OCI-LY7 (cell line): Measurements from ENCODE around the gene SIGLEC10. TPM values are rescaled to one million over a fixed set of nuclear protein-coding genes. Genes with fewer than 3 reads are reported as not detected.

ENCODE experiments used
- BruUV-seq: library from RNA; stranded (reverse); fragments of 400-500 nt; replicated peaks from 2 replicates; lab custom pipeline; 2021; lab: Mats Ljungman, UMichigan
- CTCF ChIA-PET: fragments of 300-600 bp; sonication (Branson Sonifier 250); formaldehyde crosslinking; loops from one replicate; lab custom pipeline; 2022; ENCODE audit warnings: antibody characterized with exemption; ENCODE audit not compliant: unreplicated experiment; lab: Charles Lee
- POLR2A ChIA-PET: fragments of 300-600 bp; sonication (Branson Sonifier 250); formaldehyde crosslinking; loops from one replicate; lab custom pipeline; 2022; ENCODE audit warnings: antibody characterized with exemption; lab: Charles Lee
- DNase-seq: peaks from one replicate; pipeline ENCODE4 v3.0.0-alpha.2; 2015; ENCODE audit warnings: low spot score
- H2AFZ ChIP-seq: fragments of 200-600 bp; sonication (generic), shearing (Covaris generic); 2 replicates; pipeline ENCODE4 v1.6.1; 2014; ENCODE audit warnings: mild to moderate bottlenecking, antibody characterized with exemption, low read length, moderate library complexity
- H3K27ac ChIP-seq: fragments of 200-600 bp; sonication (generic); 2 replicates; pipeline ENCODE4 v1.5.1; 2014; ENCODE audit warnings: mixed run types, low read depth, mild to moderate bottlenecking, moderate library complexity, low read length, inconsistent platforms; ENCODE audit not compliant: poor library complexity, severe bottlenecking
- H3K36me3 ChIP-seq: fragments of 200-600 bp; sonication (generic); 2 replicates; pipeline ENCODE4 v1.6.1; 2014; ENCODE audit warnings: mild to moderate bottlenecking, antibody characterized with exemption, low read length, moderate library complexity, mixed read lengths; ENCODE audit not compliant: insufficient read depth
- H3K4me1 ChIP-seq: fragments of 200-600 bp; sonication (generic); 2 replicates; pipeline ENCODE4 v1.5.1; 2014; ENCODE audit warnings: mild to moderate bottlenecking, low read length; ENCODE audit not compliant: insufficient read depth, poor library complexity, severe bottlenecking
- H3K4me2 ChIP-seq: fragments of 200-600 bp; sonication (generic); 2 replicates; pipeline ENCODE4 v1.6.1; 2014; ENCODE audit warnings: mild to moderate bottlenecking, low read length
- H3K4me3 ChIP-seq: fragments of 200-600 bp; sonication (generic); 2 replicates; pipeline ENCODE4 v1.5.1; 2014; ENCODE audit warnings: mild to moderate bottlenecking, low read depth, low read length; ENCODE audit not compliant: poor library complexity, severe bottlenecking
- H3K79me2 ChIP-seq: fragments of 200-600 bp; sonication (generic); 2 replicates; pipeline ENCODE4 v1.6.1; 2016; ENCODE audit warnings: low read depth, mild to moderate bottlenecking, low read length, moderate library complexity, mixed read lengths; ENCODE audit not compliant: insufficient read depth
- H3K9me2 ChIP-seq: fragments of 200-600 bp; sonication (generic); 2 replicates; pipeline ENCODE4 v1.6.1; 2016; ENCODE audit warnings: mild to moderate bottlenecking, low read length, mixed read lengths; ENCODE audit not compliant: insufficient read depth
- H3K9me3 ChIP-seq: fragments of 200-600 bp; sonication (generic); 2 replicates; pipeline ENCODE4 v1.6.1; 2014; ENCODE audit warnings: mild to moderate bottlenecking, mixed run types, low read length, mixed read lengths
- H4K20me1 ChIP-seq: fragments of 200-600 bp; sonication (generic); 2 replicates; pipeline ENCODE4 v1.6.1; 2014; ENCODE audit warnings: mild to moderate bottlenecking, antibody characterized with exemption, low read length, moderate library complexity, mixed read lengths; ENCODE audit not compliant: insufficient read depth
- EZH2phosphoT487 ChIP-seq: fragments of 200-600 bp; sonication (generic); IDR thresholded peaks from 2 replicates; pipeline ENCODE4 v1.6.1; 2018; ENCODE audit warnings: low read depth, borderline replicate concordance, mild to moderate bottlenecking, mixed run types, antibody characterized with exemption, low read length, moderate library complexity, mixed read lengths
- intact Hi-C: fragments of 100-400 bp; cut with micrococcal nuclease; formaldehyde crosslinking; loops from one replicate; pipeline ENCODE4 v1.10.0; 2022; ENCODE audit not compliant: unreplicated experiment
- small RNA-seq: library from RNA; depleted of rRNA; stranded (forward); fragments of <200 nt; gene quantifications from one replicate; pipeline ENCODE3, GENCODE V24; 2014
- total RNA-seq, 2 experiments: library from RNA; depleted of rRNA in 1 of 2; stranded (reverse); fragments of >200 nt in 1 of 2; shearing (Covaris generic) in 1 of 2; gene quantifications; 2 replicates each; pipeline ENCODE4 v1.2.3, GENCODE V29; 2014 to 2022
- TF ChIP-seq, protein P1 (sequence below): fragments of 200-600 bp; sonication (generic); conservative IDR thresholded peaks from 2 replicates; pipeline ENCODE4 v1.5.1; 2014; ENCODE audit warnings: mild to moderate bottlenecking, antibody characterized with exemption, low read length, moderate library complexity, mixed read lengths

Gene SIGLEC10
- total RNA-seq, 2 experiments from 2014 or later = 25.2 to 26.6 TPM

DNA sequence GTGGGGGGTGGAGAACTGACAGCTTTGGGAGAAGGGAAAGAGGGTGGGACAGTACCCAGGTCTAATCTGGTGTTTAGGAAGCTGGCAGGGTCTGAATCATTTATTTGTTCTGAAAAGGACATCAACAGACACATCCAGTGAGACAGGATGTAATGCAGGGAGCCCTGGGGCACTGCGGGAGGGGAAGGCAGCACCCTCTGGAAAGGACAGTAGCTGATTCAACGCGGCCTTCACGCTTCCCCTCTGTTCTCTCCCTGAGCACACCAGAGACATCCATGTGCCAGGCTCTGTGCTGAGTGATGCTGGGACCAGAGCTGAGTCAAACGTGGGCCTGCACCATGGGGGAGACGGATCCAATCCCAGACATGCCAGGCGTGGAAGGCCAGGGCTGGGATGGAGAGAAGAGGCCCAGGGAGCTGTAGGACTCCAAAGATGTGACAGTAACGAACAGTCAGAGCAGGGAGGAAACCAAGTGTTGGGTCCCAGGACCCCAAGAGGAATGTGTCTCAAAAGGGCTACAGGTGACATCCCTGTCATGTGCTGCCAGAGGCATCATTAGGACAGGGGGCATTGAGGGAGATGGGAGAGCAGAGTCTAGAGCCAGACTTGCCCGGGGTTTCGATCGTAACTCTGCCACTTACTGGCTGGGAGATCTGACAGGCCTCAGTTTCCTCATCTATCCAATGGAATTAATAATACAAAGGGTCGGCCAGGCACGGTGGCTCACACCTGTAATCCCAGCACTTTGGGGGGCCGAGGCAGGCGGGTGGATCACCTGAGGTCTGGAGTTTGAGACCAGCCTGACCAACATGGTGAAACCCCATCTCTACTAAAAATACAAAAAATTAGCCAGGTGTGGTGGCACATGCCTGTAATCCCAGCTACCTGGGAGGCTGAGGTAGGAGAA, 53.0 kb downstream of the SIGLEC10 start:
- CTCF ChIA-PET = no interaction called here
- Histone ChIP-seq H3K27ac (no peak overlapping the region), H2AFZ (no peak overlapping the region), H4K20me1 (no peaks in the 10 kb centered on the region), H3K79me2 (peaks cover 10% of the 10 kb centered on the region; the same call in 1 of the 2 replicates), H3K36me3 (no peaks in the 10 kb centered on the region), H3K4me3 (no peak overlapping the region), H3K9me2 (no peaks in the 10 kb centered on the region), H3K4me1 (peaks cover 34% of the 10 kb centered on the region), H3K4me2 (peak overlapping the region; percentile 11; the same call in 1 of the 2 replicates), H3K9me3 (no peaks in the 10 kb centered on the region)
- POLR2A ChIA-PET = no interaction called here
- intact Hi-C loops = no loop called here
- no peak for DNase-seq
- TF ChIP-seq, protein P1, sequence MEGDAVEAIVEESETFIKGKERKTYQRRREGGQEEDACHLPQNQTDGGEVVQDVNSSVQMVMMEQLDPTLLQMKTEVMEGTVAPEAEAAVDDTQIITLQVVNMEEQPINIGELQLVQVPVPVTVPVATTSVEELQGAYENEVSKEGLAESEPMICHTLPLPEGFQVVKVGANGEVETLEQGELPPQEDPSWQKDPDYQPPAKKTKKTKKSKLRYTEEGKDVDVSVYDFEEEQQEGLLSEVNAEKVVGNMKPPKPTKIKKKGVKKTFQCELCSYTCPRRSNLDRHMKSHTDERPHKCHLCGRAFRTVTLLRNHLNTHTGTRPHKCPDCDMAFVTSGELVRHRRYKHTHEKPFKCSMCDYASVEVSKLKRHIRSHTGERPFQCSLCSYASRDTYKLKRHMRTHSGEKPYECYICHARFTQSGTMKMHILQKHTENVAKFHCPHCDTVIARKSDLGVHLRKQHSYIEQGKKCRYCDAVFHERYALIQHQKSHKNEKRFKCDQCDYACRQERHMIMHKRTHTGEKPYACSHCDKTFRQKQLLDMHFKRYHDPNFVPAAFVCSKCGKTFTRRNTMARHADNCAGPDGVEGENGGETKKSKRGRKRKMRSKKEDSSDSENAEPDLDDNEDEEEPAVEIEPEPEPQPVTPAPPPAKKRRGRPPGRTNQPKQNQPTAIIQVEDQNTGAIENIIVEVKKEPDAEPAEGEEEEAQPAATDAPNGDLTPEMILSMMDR = no peak
- TF ChIP-seq EZH2phosphoT487 = no peak
- BruUV-seq = no TSS peak

DNA sequence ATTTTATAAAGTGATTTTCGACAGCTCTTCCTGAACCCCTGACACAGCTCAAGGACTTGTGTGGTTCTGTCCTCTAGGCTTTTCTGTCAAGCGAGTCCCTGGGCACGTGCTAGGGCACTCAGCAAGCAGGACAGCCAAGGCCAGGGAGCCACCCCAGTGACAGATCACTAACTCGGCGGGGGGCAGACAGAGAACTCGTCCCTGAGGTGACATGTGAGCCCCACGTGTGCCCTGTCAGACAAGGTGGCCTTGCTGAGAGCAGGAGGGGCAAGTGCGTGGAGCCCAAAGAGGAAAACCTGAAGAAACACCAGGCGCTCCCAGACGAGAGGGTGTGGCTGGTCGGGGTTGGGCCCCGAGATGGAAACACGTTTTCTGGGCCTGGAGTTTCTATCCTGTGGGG, 56.2 kb downstream of the SIGLEC10 start:
- no peak for DNase-seq
- ChIA-PET POLR2A (no interaction called here), CTCF (interaction anchor here (0.5 to 1.0 kb wide), 2 partner anchors 22 to 829 kb away, joined by 3 read pairs; partner anchors contain the start of gene PPP2R1A)
- Histone ChIP-seq H3K4me3 (no peak overlapping the region), H3K4me1 (peaks cover 27% of the 10 kb centered on the region), H4K20me1 (no peaks in the 10 kb centered on the region), H3K9me3 (no peaks in the 10 kb centered on the region), H3K36me3 (no peaks in the 10 kb centered on the region), H3K79me2 (peaks cover 10% of the 10 kb centered on the region; the same call in 1 of the 2 replicates), H3K4me2 (no peak overlapping the region), H2AFZ (no peak overlapping the region), H3K9me2 (no peaks in the 10 kb centered on the region), H3K27ac (no peak overlapping the region)
- no TSS peak for BruUV-seq
- TF ChIP-seq, protein P1 = no peak
- no peak for TF ChIP-seq EZH2phosphoT487
- intact Hi-C loops = no loop called here

Small RNA genes lying within 50 kb of the gene (small RNA-seq; reads per million reads assigned to genes)
- not detected for gene AC020914.5

Other genes starting within 250 kb of the SIGLEC10 start
- gene CD33, start 192.6 kb downstream of the SIGLEC10 start, total RNA-seq (2014; rRNA removed; shearing (Covaris generic)) = not detected in 2 replicates
- not detected in 2 replicates for gene CD33, start 192.6 kb downstream of the SIGLEC10 start, total RNA-seq (2022)
- gene SIGLECL1, start 166.6 kb downstream of the SIGLEC10 start, total RNA-seq (2014; rRNA removed; shearing (Covaris generic)) = not detected in 2 replicates
- gene SIGLECL1, start 166.6 kb downstream of the SIGLEC10 start, total RNA-seq (2022) = not detected in 2 replicates
- gene IGLON5, start 106.0 kb downstream of the SIGLEC10 start, total RNA-seq (2014; rRNA removed; shearing (Covaris generic)) = not detected in 2 replicates
- gene IGLON5, start 106.0 kb downstream of the SIGLEC10 start, total RNA-seq (2022) = not detected in 2 replicates
- 0.09 and 0.72 TPM in 2 replicates for gene VSIG10L, start 75.5 kb downstream of the SIGLEC10 start, total RNA-seq (2014; rRNA removed; shearing (Covaris generic))
- gene VSIG10L, start 75.5 kb downstream of the SIGLEC10 start, total RNA-seq (2022) = 1.6 and 2.3 TPM in 2 replicates
- 58.2 and 64.1 TPM in 2 replicates for gene ETFB, start 51.3 kb downstream of the SIGLEC10 start, total RNA-seq (2014; rRNA removed; shearing (Covaris generic))
- 58.5 and 71.6 TPM in 2 replicates for gene ETFB, start 51.3 kb downstream of the SIGLEC10 start, total RNA-seq (2022)
- gene CLDND2, start 48.6 kb downstream of the SIGLEC10 start, total RNA-seq (2014; rRNA removed; shearing (Covaris generic)) = not detected in 2 replicates
- gene CLDND2, start 48.6 kb downstream of the SIGLEC10 start, total RNA-seq (2022) = 1.4 and 1.9 TPM in 2 replicates
- not detected in 2 replicates for gene NKG7, start 45.0 kb downstream of the SIGLEC10 start, total RNA-seq (2014; rRNA removed; shearing (Covaris generic))
- not detected in 2 replicates for gene NKG7, start 45.0 kb downstream of the SIGLEC10 start, total RNA-seq (2022)
- gene LIM2, start 29.7 kb downstream of the SIGLEC10 start, total RNA-seq (2014; rRNA removed; shearing (Covaris generic)) = not detected in 2 replicates
- gene LIM2, start 29.7 kb downstream of the SIGLEC10 start, total RNA-seq (2022) = not detected in 2 replicates
- gene C19orf84, start 27.1 kb downstream of the SIGLEC10 start, total RNA-seq (2014; rRNA removed; shearing (Covaris generic)) = not detected in 2 replicates
- gene C19orf84, start 27.1 kb downstream of the SIGLEC10 start, total RNA-seq (2022) = not detected in 2 replicates
- gene SIGLEC8, start 40.8 kb upstream of the SIGLEC10 start, total RNA-seq (2014; rRNA removed; shearing (Covaris generic)) = not detected in 2 replicates
- gene SIGLEC8, start 40.8 kb upstream of the SIGLEC10 start, total RNA-seq (2022) = not detected in 2 replicates
- not detected in 2 replicates for gene CEACAM18, start 60.9 kb upstream of the SIGLEC10 start, total RNA-seq (2014; rRNA removed; shearing (Covaris generic))
- not detected in 2 replicates for gene CEACAM18, start 60.9 kb upstream of the SIGLEC10 start, total RNA-seq (2022)
- not detected in 2 replicates for gene SIGLEC12, start 84.2 kb upstream of the SIGLEC10 start, total RNA-seq (2014; rRNA removed; shearing (Covaris generic))
- not detected in 2 replicates for gene SIGLEC12, start 84.2 kb upstream of the SIGLEC10 start, total RNA-seq (2022)
- gene SIGLEC6, start 114.0 kb upstream of the SIGLEC10 start, total RNA-seq (2014; rRNA removed; shearing (Covaris generic)) = not detected in 2 replicates
- not detected in 2 replicates for gene SIGLEC6, start 114.0 kb upstream of the SIGLEC10 start, total RNA-seq (2022)
- gene ZNF175, start 153.6 kb upstream of the SIGLEC10 start, total RNA-seq (2014; rRNA removed; shearing (Covaris generic)) = 3.5 and 4.7 TPM in 2 replicates
- 10.4 and 13.4 TPM in 2 replicates for gene ZNF175, start 153.6 kb upstream of the SIGLEC10 start, total RNA-seq (2022)
- gene SIGLEC5, start 212.8 kb upstream of the SIGLEC10 start, total RNA-seq (2014; rRNA removed; shearing (Covaris generic)) = not detected in 2 replicates
- gene SIGLEC5, start 212.8 kb upstream of the SIGLEC10 start, total RNA-seq (2022) = not detected in 2 replicates
- gene SIGLEC14, start 229.2 kb upstream of the SIGLEC10 start, total RNA-seq (2014; rRNA removed; shearing (Covaris generic)) = not detected in 2 replicates
- gene SIGLEC14, start 229.2 kb upstream of the SIGLEC10 start, total RNA-seq (2022) = not detected in 2 replicates